CD14-positive monocyte (primary cell): ENCODE data around the gene EPC1. TPM values are rescaled to one million over a fixed set of nuclear protein-coding genes. Genes with fewer than 3 reads are reported as not detected.

Experiments used
- DNase-seq, 3 donors: peaks; one replicate each; pipeline ENCODE4 v3.0.0-alpha.2; 2011 to 2022
- H2AFZ ChIP-seq: 2 replicates; pipeline ENCODE4 v1.6.0; 2012; ENCODE audit warnings: mild to moderate bottlenecking, low read depth, low read length, inconsistent platforms; ENCODE audit not compliant: insufficient read depth, poor library complexity, severe bottlenecking
- H3K27ac ChIP-seq, 2 donors: 1 replicate in 1 of 2; 2 replicates in 1 of 2; pipeline ENCODE4 v1.5.1; 2012 to 2013; ENCODE audit warnings: low read length in 2 of 2, control low read depth in 1 of 2, inconsistent platforms in 1 of 2, low read depth in 1 of 2, mild to moderate bottlenecking in 1 of 2
- H3K27me3 ChIP-seq, 2 donors: one replicate each; pipeline versions ENCODE4 v1.6.0 to v1.6.1; 2011 to 2013; ENCODE audit warnings: low read length in 2 of 2; ENCODE audit not compliant: control insufficient read depth in 2 of 2, insufficient read depth in 2 of 2
- H3K36me3 ChIP-seq, 2 donors: replicated peaks in 1 of 2; 1 replicate in 1 of 2; 2 replicates in 1 of 2; pipeline versions ENCODE4 v1.5.1 to v1.6.1; 2012 to 2013; ENCODE audit warnings: low read length in 2 of 2, control low read depth in 1 of 2, inconsistent platforms in 1 of 2, mild to moderate bottlenecking in 1 of 2; ENCODE audit not compliant: insufficient read depth in 2 of 2, control insufficient read depth in 1 of 2
- H3K4me1 ChIP-seq, 2 donors: 1 replicate in 1 of 2; 2 replicates in 1 of 2; pipeline versions ENCODE4 v1.5.1 to v1.6.1; 2012 to 2013; ENCODE audit warnings: low read length in 2 of 2, control low read depth in 1 of 2, inconsistent platforms in 1 of 2, mild to moderate bottlenecking in 1 of 2, moderate library complexity in 1 of 2; ENCODE audit not compliant: insufficient read depth in 2 of 2, control insufficient read depth in 1 of 2
- H3K4me2 ChIP-seq: replicated peaks from 2 replicates; pipeline ENCODE3; 2012; ENCODE audit warnings: low read length, moderate library complexity, mild to moderate bottlenecking; ENCODE audit not compliant: poor library complexity, severe bottlenecking; ENCODE audit errors: extremely low read depth
- H3K4me3 ChIP-seq, 3 experiments: fragments of 200-600 bp in 1 of 3; sonication (generic) in 1 of 3; replicated peaks in 1 of 3; 1 replicate in 2 of 3; 2 replicates in 1 of 3; pipeline ENCODE4 v1.5.1; 2011 to 2013; ENCODE audit warnings: low read length in 3 of 3, mild to moderate bottlenecking in 3 of 3, control low read depth in 2 of 3, low read depth in 2 of 3, inconsistent platforms in 1 of 3, moderate library complexity in 1 of 3
- H3K79me2 ChIP-seq: 2 replicates; pipeline ENCODE4 v1.6.0; 2012; ENCODE audit warnings: mild to moderate bottlenecking, control low read depth, inconsistent platforms, low read length, moderate library complexity; ENCODE audit not compliant: insufficient read depth
- H3K9ac ChIP-seq: 2 replicates; pipeline ENCODE4 v1.6.0; 2017; ENCODE audit warnings: low read length, mild to moderate bottlenecking; ENCODE audit not compliant: insufficient read depth, poor library complexity, severe bottlenecking
- H3K9me3 ChIP-seq, 2 donors: replicated peaks in 1 of 2; 1 replicate in 1 of 2; 2 replicates in 1 of 2; pipeline versions ENCODE4 v1.5.1 to v1.6.1; 2012 to 2013; ENCODE audit warnings: low read length in 2 of 2, control low read depth in 1 of 2; ENCODE audit not compliant: control insufficient read depth in 1 of 2, insufficient read depth in 1 of 2
- H4K20me1 ChIP-seq: 2 replicates; pipeline ENCODE4 v1.6.0; 2012; ENCODE audit warnings: mild to moderate bottlenecking, low read length, control low read depth, moderate library complexity; ENCODE audit not compliant: insufficient read depth
- H3K27ac Mint-ChIP-seq, 7 donors: one replicate each; pipeline ENCODE4 v1.8.0; 2020; ENCODE audit warnings: mild to moderate bottlenecking in 7 of 7, mixed read lengths in 7 of 7, moderate library complexity in 6 of 7, inconsistent platforms in 2 of 7
- H3K27me3 Mint-ChIP-seq, 3 donors: one replicate each; pipeline ENCODE4 v1.8.0; 2021 to 2022; ENCODE audit warnings: low read depth in 3 of 3, mild to moderate bottlenecking in 3 of 3, mixed read lengths in 3 of 3, moderate library complexity in 3 of 3, inconsistent platforms in 1 of 3
- H3K36me3 Mint-ChIP-seq, 2 donors: one replicate each; pipeline ENCODE4 v1.8.0; 2020; ENCODE audit warnings: mixed read lengths in 2 of 2, inconsistent platforms in 1 of 2, mild to moderate bottlenecking in 1 of 2
- H3K4me1 Mint-ChIP-seq: one replicate; pipeline ENCODE4 v1.8.0; 2020; ENCODE audit warnings: mild to moderate bottlenecking, mixed read lengths
- H3K4me3 Mint-ChIP-seq, 2 donors: one replicate each; pipeline ENCODE4 v1.8.0; 2020; ENCODE audit warnings: mild to moderate bottlenecking in 2 of 2, mixed read lengths in 2 of 2, moderate library complexity in 1 of 2
- H3K9me3 Mint-ChIP-seq, 7 donors: one replicate each; pipeline ENCODE4 v1.8.0; 2020 to 2022; ENCODE audit warnings: mixed read lengths in 7 of 7, mild to moderate bottlenecking in 6 of 7, moderate library complexity in 6 of 7, inconsistent platforms in 2 of 7
- WGBS: methylation state at CpG from one replicate; pipeline ENCODE4 v1.1.5; 2013; ENCODE audit warnings: missing lambda C conversion rate; ENCODE audit not compliant: insufficient coverage; 5-methylcytosine and 5-hydroxymethylcytosine counted together
- intact Hi-C, 2 donors: fragments of 100-400 bp; cut with micrococcal nuclease; formaldehyde crosslinking; loops; one replicate each; pipeline versions ENCODE4 v1.15.0 to v1.15.1; 2023
- polyA plus RNA-seq, 3 donors: library from polyadenylated mRNA; depleted of rRNA in 1 of 3; unstranded in 2 of 3; stranded (reverse) in 1 of 3; fragments of 300-500 nt in 2 of 3; fragments of >200 nt in 1 of 3; fragmentation: Illumina TruSeq in 2 of 3; gene quantifications; 1 replicate in 2 of 3; 2 replicates in 1 of 3; pipeline ENCODE4 v1.2.3, GENCODE V29; 2012 to 2021
- TF ChIP-seq, protein P1 (sequence below): fragments of 200-600 bp; IDR thresholded peaks from one replicate; pipeline ENCODE4 v1.8.0; 2022; ENCODE audit warnings: antibody characterized with exemption, mild to moderate bottlenecking

Gene EPC1
- polyA plus RNA-seq, 3 donors = 28.3 to 60.8 (median 31.0) TPM

DNA sequence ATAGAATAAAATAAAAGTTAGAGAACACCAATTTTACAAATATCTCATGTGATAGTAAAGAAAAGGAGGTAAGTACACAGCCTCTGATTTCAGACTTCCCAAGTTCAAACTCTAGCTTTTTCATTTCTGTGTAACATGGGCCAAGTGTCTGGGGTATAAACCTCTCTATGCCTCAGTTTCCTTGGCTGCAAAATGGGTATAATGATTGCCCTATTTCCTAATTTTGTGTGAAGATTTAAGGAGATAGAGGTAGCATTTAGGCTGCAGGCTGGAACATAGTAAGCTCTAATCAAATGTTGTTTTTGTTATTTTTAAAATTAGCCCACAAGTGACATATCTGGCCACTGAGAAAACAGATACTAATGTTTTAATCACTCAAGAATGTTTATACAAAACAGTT lies 26.1 kb upstream of the EPC1 start:
- H3K4me2 ChIP-seq = no peak overlapping the region
- no peak for DNase-seq
- Mint-ChIP-seq H3K4me1 (peaks cover 18% of the 10 kb centered on the region), H3K4me3 (no peak overlapping the region), H3K27me3 (no peaks in the 10 kb centered on the region), H3K27ac (no peak overlapping the region), H3K36me3 (peaks cover 8 to 12% of the 10 kb centered on the region in 2 donors), H3K9me3 (no peaks in the 10 kb centered on the region)
- H3K9me3 ChIP-seq = no peaks in the 10 kb centered on the region
- peaks cover 92% of the 10 kb centered on the region for H3K79me2 ChIP-seq
- H2AFZ ChIP-seq = no peak overlapping the region
- no peak overlapping the region for H3K9ac ChIP-seq
- TF ChIP-seq, protein P1, sequence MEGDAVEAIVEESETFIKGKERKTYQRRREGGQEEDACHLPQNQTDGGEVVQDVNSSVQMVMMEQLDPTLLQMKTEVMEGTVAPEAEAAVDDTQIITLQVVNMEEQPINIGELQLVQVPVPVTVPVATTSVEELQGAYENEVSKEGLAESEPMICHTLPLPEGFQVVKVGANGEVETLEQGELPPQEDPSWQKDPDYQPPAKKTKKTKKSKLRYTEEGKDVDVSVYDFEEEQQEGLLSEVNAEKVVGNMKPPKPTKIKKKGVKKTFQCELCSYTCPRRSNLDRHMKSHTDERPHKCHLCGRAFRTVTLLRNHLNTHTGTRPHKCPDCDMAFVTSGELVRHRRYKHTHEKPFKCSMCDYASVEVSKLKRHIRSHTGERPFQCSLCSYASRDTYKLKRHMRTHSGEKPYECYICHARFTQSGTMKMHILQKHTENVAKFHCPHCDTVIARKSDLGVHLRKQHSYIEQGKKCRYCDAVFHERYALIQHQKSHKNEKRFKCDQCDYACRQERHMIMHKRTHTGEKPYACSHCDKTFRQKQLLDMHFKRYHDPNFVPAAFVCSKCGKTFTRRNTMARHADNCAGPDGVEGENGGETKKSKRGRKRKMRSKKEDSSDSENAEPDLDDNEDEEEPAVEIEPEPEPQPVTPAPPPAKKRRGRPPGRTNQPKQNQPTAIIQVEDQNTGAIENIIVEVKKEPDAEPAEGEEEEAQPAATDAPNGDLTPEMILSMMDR = no peak
- peaks cover 8 to 20% of the 10 kb centered on the region in 2 donors for H3K4me1 ChIP-seq
- H3K36me3 ChIP-seq = peaks cover 0 to 8% of the 10 kb centered on the region in 2 donors
- intact Hi-C loops = loop anchor here in 1 of 2 donors (10.0 kb wide), 1 partner anchor 318 kb away; the partner anchor contains the start of gene KIF5B
- H3K4me3 ChIP-seq = no peak overlapping the region
- H3K27me3 ChIP-seq = no peaks in the 10 kb centered on the region
- H3K27ac ChIP-seq = no peak overlapping the region
- peaks cover 35% of the 10 kb centered on the region for H4K20me1 ChIP-seq

DNA sequence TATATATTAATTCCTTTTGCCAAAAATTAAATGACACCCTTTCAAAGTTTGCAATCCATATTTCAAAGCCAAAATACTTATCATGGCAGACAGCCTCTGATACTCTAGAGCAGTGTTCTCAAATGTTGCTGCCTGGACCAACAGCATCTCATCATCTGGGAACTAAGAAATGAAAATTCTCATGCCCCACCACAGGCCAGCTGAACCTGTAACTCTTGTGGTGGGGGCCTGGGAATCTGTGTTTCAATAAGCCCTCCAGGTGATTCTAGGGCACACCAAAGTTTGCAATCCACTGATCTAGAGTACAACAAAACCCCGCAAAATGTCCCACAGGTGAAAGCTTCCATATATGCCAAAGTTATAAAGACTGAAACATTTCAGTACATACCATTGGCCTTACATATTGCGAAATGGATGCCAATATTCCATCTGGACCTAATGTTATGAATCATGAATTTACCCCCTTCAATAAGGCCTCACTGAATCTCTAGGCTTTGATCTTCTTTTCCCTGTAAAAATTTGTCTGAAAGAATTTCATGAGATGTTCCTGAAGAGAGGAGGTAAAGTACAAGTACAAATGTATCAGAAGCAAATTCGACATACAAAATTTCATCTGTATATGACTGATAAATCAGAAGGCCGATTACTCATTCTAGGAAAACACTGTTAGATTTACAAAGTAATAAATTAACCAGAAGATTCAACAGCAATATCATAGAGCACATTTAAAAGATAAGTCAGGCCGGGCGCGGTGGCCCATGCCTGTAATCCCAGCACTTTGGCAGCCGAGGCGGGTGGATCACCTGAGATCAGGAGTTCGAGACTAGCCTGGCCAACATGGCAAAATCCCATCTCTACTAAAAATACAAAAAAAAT lies 25.3 kb upstream of the EPC1 start:
- Mint-ChIP-seq H3K27ac (peak overlapping the region in 1 of 7 donors; percentile 71), H3K4me1 (peaks cover 22% of the 10 kb centered on the region), H3K36me3 (peaks cover 8 to 12% of the 10 kb centered on the region in 2 donors), H3K9me3 (no peaks in the 10 kb centered on the region), H3K27me3 (no peaks in the 10 kb centered on the region), H3K4me3 (no peak overlapping the region)
- intact Hi-C loops = loop anchor here in 1 of 2 donors (10.0 kb wide), 1 partner anchor 317 kb away; the partner anchor contains the start of gene KIF5B
- Histone ChIP-seq H3K27me3 (no peaks in the 10 kb centered on the region), H3K4me3 (no peak overlapping the region), H3K9ac (no peak overlapping the region), H4K20me1 (peaks cover 35% of the 10 kb centered on the region), H3K36me3 (peaks cover 0 to 8% of the 10 kb centered on the region in 2 donors), H3K4me1 (peaks cover 11 to 26% of the 10 kb centered on the region in 2 donors), H3K27ac (no peak overlapping the region), H2AFZ (no peak overlapping the region), H3K9me3 (no peaks in the 10 kb centered on the region), H3K4me2 (no peak overlapping the region), H3K79me2 (peaks cover 89% of the 10 kb centered on the region)
- TF ChIP-seq, protein P1 = no peak
- 100% methylated on average over 4 of the region's 10 CpGs for WGBS
- DNase-seq = no peak
